Left renal cortex interstitium (tissue), 4 donors: Measurements from ENCODE around the gene MACO1. TPM values are rescaled to one million over a fixed set of nuclear protein-coding genes. Genes with fewer than 3 reads are reported as not detected.
"Not testable (repeated sequence)": the region's sequence is repeated elsewhere in the genome, so short reads cannot be mapped to it uniquely, and the experiment has no call there.

Experiments
- DNase-seq, 4 donors: peaks; one replicate each; pipeline ENCODE4 v3.0.0-alpha.2; 2013; ENCODE audit warnings: low read depth in 4 of 4, low spot score in 2 of 4, missing footprints in 1 of 4
- polyA plus RNA-seq, 4 donors: library from polyadenylated mRNA; unstranded; fragments of 120-200 nt; gene quantifications; one replicate each; pipeline ENCODE4 v1.2.1, GENCODE V29; 2013; ENCODE audit not compliant: insufficient read length in 4 of 4

MACO1 gene
- polyA plus RNA-seq, 4 donors = 25.9 to 27.2 (median 26.7) TPM

- no peak for DNase-seq
These were observed 21.2 kb downstream of the MACO1 start for GRCh38 chr1:25451908-25452307.

- DNase-seq = no peak
These were observed 25.8 kb downstream of the MACO1 start for GRCh38 chr1:25456502-25456901.

GRCh38 chr1:25458541-25459298 lies 28.0 kb downstream of the MACO1 start:
- no peak for DNase-seq

- no peak for DNase-seq
These were observed 29.3 kb downstream of the MACO1 start for GRCh38 chr1:25460020-25460419.

- DNase-seq = not testable (repeated sequence)
These were observed 30.1 kb downstream of the MACO1 start for GRCh38 chr1:25460816-25461215.

- DNase-seq = no peak
These were observed 31.2 kb downstream of the MACO1 start for GRCh38 chr1:25461849-25462248.

GRCh38 chr1:25462732-25463131 lies 32.0 kb downstream of the MACO1 start:
- no peak for DNase-seq

GRCh38 chr1:25467193-25467592 lies 36.5 kb downstream of the MACO1 start:
- no peak for DNase-seq

- no peak for DNase-seq
These were observed 36.9 kb downstream of the MACO1 start for GRCh38 chr1:25467616-25468015.

GRCh38 chr1:25468033-25468432 lies 37.3 kb downstream of the MACO1 start:
- no peak for DNase-seq

GRCh38 chr1:25469177-25469576 lies 38.5 kb downstream of the MACO1 start:
- no peak for DNase-seq

- no peak for DNase-seq
These were observed 41.8 kb downstream of the MACO1 start for GRCh38 chr1:25472471-25472870.

- no peak for DNase-seq
These were observed 43.0 kb downstream of the MACO1 start for GRCh38 chr1:25473653-25474225.

- no peak for DNase-seq
These were observed 43.8 kb downstream of the MACO1 start for GRCh38 chr1:25474439-25475047.

- no peak for DNase-seq
These were observed 45.7 kb downstream of the MACO1 start for GRCh38 chr1:25476186-25477097.

GRCh38 chr1:25477448-25478034 lies 46.8 kb downstream of the MACO1 start:
- no peak for DNase-seq

GRCh38 chr1:25478633-25479032 lies 47.9 kb downstream of the MACO1 start:
- DNase-seq = no peak

- DNase-seq = no peak
These were observed 50.9 kb downstream of the MACO1 start for GRCh38 chr1:25481625-25482024.

GRCh38 chr1:25482211-25482610 lies 51.5 kb downstream of the MACO1 start:
- DNase-seq = no peak

GRCh38 chr1:25484096-25484495 lies 53.4 kb downstream of the MACO1 start:
- no peak for DNase-seq

- DNase-seq = no peak
These were observed 53.8 kb downstream of the MACO1 start for GRCh38 chr1:25484533-25484932.
